ENCODE results near the gene SHLD1. TPM values are rescaled to one million over a fixed set of nuclear protein-coding genes. Genes with fewer than 3 reads are reported as not detected.

The SHLD1 gene
- total and polyA plus RNA-seq, 2 donors (not counting 3 experiments of a cell fraction or from before 2014, with no cell fraction given): 4.7 to 6.3 TPM

- H3K9me3 ChIP-seq (replicated peaks; ENCODE audit: control insufficient read depth, insufficient read depth, low read length): no peaks in the 10 kb centered on the region
- H3K27me3 ChIP-seq (ENCODE audit: control insufficient read depth in 2 of 2, insufficient read depth in 2 of 2, low read length in 2 of 2): peaks cover 4 to 9% of the 10 kb centered on the region in 2 experiments
- intact Hi-C loops (cut with micrococcal nuclease): no loop called here
- H3K79me2 ChIP-seq (ENCODE audit: control insufficient read depth, insufficient read depth, low read length): no peaks in the 10 kb centered on the region
- H3K4me2 ChIP-seq (ENCODE audit: insufficient read depth, low read length): no peak overlapping the region
- dilution Hi-C loops (cut with MboI; ENCODE audit: extremely low pct_ligation_motif_present, low sequenced_read_pairs): no loop called here
- no peak overlapping the region for H3K9ac ChIP-seq (replicated peaks; ENCODE audit: extremely low read depth, insufficient read depth, low read length)
- no peak overlapping the region for H3K4me3 ChIP-seq (replicated peaks in 1 of 3; ENCODE audit: insufficient read depth in 1 of 3, low read depth in 1 of 3, low read length in 3 of 3)
- no peak for TF ChIP-seq MYC (IDR thresholded peaks at IDR 0.05; ENCODE audit: low read depth, low read length)
- no peak for TF ChIP-seq CTCF (IDR thresholded peaks at IDR 0.05; ENCODE audit: extremely low read depth in 1 of 2, insufficient read depth in 1 of 2, low read depth in 1 of 2, low read length in 2 of 2)
- no peak for TF ChIP-seq POLR2A (IDR thresholded peaks at IDR 0.05; ENCODE audit: low read depth, low read length)
- no peak for TF ChIP-seq GATA2 (IDR thresholded peaks at IDR 0.05; ENCODE audit: insufficient read depth, insufficient read length, low read depth, low read length)
- TF ChIP-seq POLR2AphosphoS5 (IDR thresholded peaks at IDR 0.05; ENCODE audit: insufficient read depth, low read depth, low read length): no peak
- no peak for TF ChIP-seq EZH2 (IDR thresholded peaks at IDR 0.05; ENCODE audit: borderline replicate concordance, low read depth, low read length, severe bottlenecking)
- TF ChIP-seq JUN (IDR thresholded peaks at IDR 0.05; ENCODE audit: borderline replicate concordance, insufficient read depth, insufficient read length, low read depth): no peak
- TF ChIP-seq FOS (IDR thresholded peaks at IDR 0.05; ENCODE audit: borderline replicate concordance, insufficient read depth, low read length): no peak
- no peak for TF ChIP-seq MAX (IDR thresholded peaks at IDR 0.05; ENCODE audit: insufficient read depth, insufficient read length)
- H3K4me1 ChIP-seq (ENCODE audit: control insufficient read depth, extremely low read depth, insufficient read depth, low read length): no peaks in the 10 kb centered on the region
- no peaks in the 10 kb centered on the region for H4K20me1 ChIP-seq (replicated peaks; ENCODE audit: control insufficient read depth, extremely low read depth, insufficient read depth, low read length)
- no peak for FAIRE-seq
- H3K36me3 ChIP-seq (ENCODE audit: control insufficient read depth in 2 of 2, extremely low read depth in 1 of 2, insufficient read depth in 2 of 2, low read length in 2 of 2): no peaks in the 10 kb centered on the region
- POLR2A ChIA-PET: no interaction called here
- no peak overlapping the region for H3K27ac ChIP-seq (ENCODE audit: insufficient read depth, low read depth, low read length)
- BruUV-seq (replicated peaks): no TSS peak
- no peak for DNase-seq (ENCODE audit: low read depth, low spot score)
- no peaks in the 10 kb centered on the region for H3K9me1 ChIP-seq (replicated peaks; ENCODE audit: control insufficient read depth, extremely low read depth, insufficient read depth, low read length)
- CTCF ChIA-PET: interaction anchor here (0.9 kb wide), 1 partner anchor 13 kb away, joined by 4 read pairs; no protein-coding TSS in a partner anchor
- H2AFZ ChIP-seq (ENCODE audit: low read depth, low read length): no peak overlapping the region
Measured at GRCh38 chr20:5742041-5742440, 8.2 kb upstream of the SHLD1 start.
